HCT116 (cell line): Measurements from ENCODE around the gene FUCA2. TPM values are rescaled to one million over a fixed set of nuclear protein-coding genes. Genes with fewer than 3 reads are reported as not detected.

Experiments
- ATAC-seq: fragments of 200-7000 bp; cut with Tn5 transposase; 2 replicates; pipeline ENCODE4 v1.9.1; 2020; ENCODE audit warnings: mild to moderate bottlenecking, moderate library complexity
- BruUV-seq: library from RNA; stranded (reverse); fragments of 400-500 nt; replicated peaks from 2 replicates; lab custom pipeline; 2021; lab: Mats Ljungman, UMichigan
- CTCF ChIA-PET: fragments of 300-600 bp; sonication (Branson Sonifier 250); formaldehyde crosslinking; loops from one replicate; lab custom pipeline; 2021; ENCODE audit warnings: antibody characterized with exemption; lab: Charles Lee
- POLR2A ChIA-PET: fragments of 300-600, 350-600 bp; sonication (Branson Sonifier 250); formaldehyde crosslinking; loops from one replicate; lab custom pipeline; 2021; ENCODE audit warnings: antibody characterized with exemption; lab: Charles Lee
- RAD21 ChIA-PET, 2 experiments: fragments of 300-600 bp; sonication (Branson Sonifier 250); formaldehyde crosslinking; loops; one replicate each; lab custom pipeline; 2023; ENCODE audit warnings: low total read pairs in 2 of 2; ENCODE audit not compliant: uncharacterized antibody in 2 of 2, unreplicated experiment in 2 of 2, low non-redundant PET in 1 of 2; lab: Charles Lee
- DNase-seq: peaks from one replicate; pipeline ENCODE4 v3.0.0-alpha.2; 2010; ENCODE audit warnings: low read depth, low spot score
- H2AFZ ChIP-seq: fragments of 200-600 bp; shearing (Covaris generic), sonication (generic); 2 replicates; pipeline ENCODE4 v1.6.1; 2017; ENCODE audit warnings: low read depth, mixed run types, mixed read lengths, antibody characterized with exemption, low read length; ENCODE audit not compliant: poor library complexity, severe bottlenecking
- H3K27ac ChIP-seq: 2 replicates; pipeline ENCODE4 v1.5.1; 2012; ENCODE audit warnings: low read depth, low read length
- H3K27me3 ChIP-seq: fragments of 200-600 bp; sonication (generic); 2 replicates; pipeline ENCODE4 v1.6.1; 2016; ENCODE audit warnings: mixed run types, low read length, mixed read lengths; ENCODE audit not compliant: insufficient read depth
- H3K36me3 ChIP-seq, 2 experiments: fragments of 200-500 bp in 1 of 2; fragments of 200-600 bp in 1 of 2; sonication (Bioruptor generic) in 1 of 2; sonication (generic) in 1 of 2; 2 replicates each; pipeline versions ENCODE4 v1.5.1 to v1.6.1; 2014 to 2016; ENCODE audit warnings: low read length in 2 of 2, inconsistent platforms in 1 of 2, mixed read lengths in 1 of 2, mixed run types in 1 of 2; ENCODE audit not compliant: insufficient read depth in 2 of 2, control insufficient read depth in 1 of 2
- H3K4me1 ChIP-seq, 2 experiments: fragments of 200-600 bp in 1 of 2; sonication (generic) in 1 of 2; 2 replicates each; pipeline versions ENCODE4 v1.5.1 to v1.6.1; 2012 to 2017; ENCODE audit warnings: low read length in 2 of 2, inconsistent platforms in 1 of 2, mild to moderate bottlenecking in 1 of 2, mixed read lengths in 1 of 2, mixed run types in 1 of 2, moderate library complexity in 1 of 2; ENCODE audit not compliant: insufficient read depth in 2 of 2, control insufficient read depth in 1 of 2
- H3K4me2 ChIP-seq: fragments of 200-600 bp; sonication (generic); 2 replicates; pipeline ENCODE4 v1.6.1; 2017; ENCODE audit warnings: mixed run types, low read length, mixed read lengths
- H3K4me3 ChIP-seq, 2 experiments: fragments of 200-600 bp in 1 of 2; sonication (generic) in 1 of 2; replicated peaks in 1 of 2; 2 replicates each; pipeline ENCODE4 v1.5.1; 2011 to 2016; ENCODE audit warnings: low read length in 2 of 2, control low read depth in 1 of 2, low read depth in 1 of 2, mild to moderate bottlenecking in 1 of 2, mixed read lengths in 1 of 2, mixed run types in 1 of 2
- H3K79me2 ChIP-seq: fragments of 200-600 bp; sonication (generic); 2 replicates; pipeline ENCODE4 v1.6.1; 2017; ENCODE audit warnings: mild to moderate bottlenecking, mixed run types, low read length, moderate library complexity, mixed read lengths; ENCODE audit not compliant: insufficient read depth
- H3K9ac ChIP-seq: fragments of 200-600 bp; sonication (generic); 2 replicates; pipeline ENCODE4 v1.6.1; 2016; ENCODE audit warnings: low read length, mixed read lengths
- H3K9me2 ChIP-seq: fragments of 200-600 bp; sonication (generic), shearing (Covaris generic); 2 replicates; pipeline ENCODE4 v1.6.1; 2017; ENCODE audit warnings: mixed run types, mild to moderate bottlenecking, moderate library complexity; ENCODE audit not compliant: insufficient read depth
- H3K9me3 ChIP-seq, 2 experiments: fragments of 200-500 bp in 1 of 2; fragments of 200-600 bp in 1 of 2; sonication (Bioruptor generic) in 1 of 2; sonication (generic) in 1 of 2; 2 replicates each; pipeline ENCODE4 v1.6.1; 2014 to 2017; ENCODE audit warnings: low read length in 2 of 2, mixed read lengths in 2 of 2, inconsistent platforms in 1 of 2, low read depth in 1 of 2, mild to moderate bottlenecking in 1 of 2, mixed run types in 1 of 2, moderate library complexity in 1 of 2; ENCODE audit not compliant: control insufficient read depth in 1 of 2, insufficient read depth in 1 of 2
- H4K20me1 ChIP-seq: fragments of 200-600 bp; sonication (generic), shearing (Covaris generic); 2 replicates; pipeline ENCODE4 v1.6.1; 2017; ENCODE audit warnings: mixed run types, mild to moderate bottlenecking, moderate library complexity; ENCODE audit not compliant: insufficient read depth
- CBX3 ChIP-seq: IDR thresholded peaks from 2 replicates; pipeline ENCODE4 v1.6.1; 2012; ENCODE audit warnings: low read depth
- CTCF ChIP-seq, 3 experiments: fragments of 200-600 bp in 1 of 3; sonication (generic) in 1 of 3; IDR thresholded peaks in 2 of 3; conservative IDR thresholded peaks in 1 of 3; 2 replicates each; pipeline ENCODE4 v1.5.1; 2012 to 2017; ENCODE audit warnings: low read depth in 2 of 3, low read length in 2 of 3, antibody characterized with exemption in 1 of 3, borderline replicate concordance in 1 of 3, control low read depth in 1 of 3, mild to moderate bottlenecking in 1 of 3, mixed read lengths in 1 of 3, mixed run types in 1 of 3, moderate library complexity in 1 of 3; ENCODE audit not compliant: insufficient read depth in 1 of 3
- ELF1 ChIP-seq: IDR thresholded peaks from 2 replicates; pipeline ENCODE4 v1.6.1; 2012; ENCODE audit warnings: low read depth, borderline replicate concordance
- EZH2 ChIP-seq: fragments of 200-600 bp; sonication (generic); IDR thresholded peaks from 2 replicates; pipeline ENCODE4 v1.6.1; 2017; ENCODE audit warnings: antibody characterized with exemption, mixed run types
- EZH2phosphoT487 ChIP-seq: fragments of 200-600 bp; IDR thresholded peaks from 2 replicates; pipeline ENCODE4 v1.6.1; 2018; ENCODE audit warnings: antibody characterized with exemption, borderline replicate concordance
- FOSL1 ChIP-seq: IDR thresholded peaks from 2 replicates; pipeline ENCODE4 v1.6.1; 2012; ENCODE audit warnings: low read depth
- JUND ChIP-seq: IDR thresholded peaks from 2 replicates; pipeline ENCODE4 v1.6.1; 2012
- POLR2A ChIP-seq: IDR thresholded peaks from 2 replicates; pipeline ENCODE4 v1.7.0; 2011; ENCODE audit warnings: borderline replicate concordance; ENCODE audit not compliant: insufficient read depth, insufficient read length; ENCODE audit errors: extremely low read depth
- RAD21 ChIP-seq: IDR thresholded peaks from 2 replicates; pipeline ENCODE4 v1.6.1; 2012; ENCODE audit warnings: low read depth, mild to moderate bottlenecking
- SIN3A ChIP-seq: IDR thresholded peaks from 2 replicates; pipeline ENCODE4 v1.6.1; 2012; ENCODE audit warnings: low read depth
- SP1 ChIP-seq: IDR thresholded peaks from 2 replicates; pipeline ENCODE4 v1.6.1; 2012; ENCODE audit warnings: low read depth
- SRF ChIP-seq: IDR thresholded peaks from 2 replicates; pipeline ENCODE4 v1.6.1; 2012; ENCODE audit warnings: low read depth
- YY1 ChIP-seq: IDR thresholded peaks from 2 replicates; pipeline ENCODE4 v1.6.1; 2011; ENCODE audit warnings: low read length, low read depth, moderate library complexity, mild to moderate bottlenecking; ENCODE audit not compliant: insufficient replicate concordance; ENCODE audit errors: extremely low read depth
- ZFX ChIP-seq: fragments of 450-650 bp; IDR thresholded peaks from 2 replicates; pipeline ENCODE4 v1.6.1; 2017
- ZNF274 ChIP-seq: fragments of 200-500 bp; sonication (Bioruptor generic); IDR thresholded peaks from 2 replicates; pipeline ENCODE4 v1.6.1; 2014; ENCODE audit warnings: mild to moderate bottlenecking, low read depth, low read length, inconsistent platforms
- intact Hi-C: fragments of 100-400 bp; cut with micrococcal nuclease; formaldehyde crosslinking; loops from 2 replicates; pipeline ENCODE4 v1.10.0; 2022
- total RNA-seq: library from RNA; stranded (reverse); gene quantifications from one replicate; pipeline ENCODE4 v1.2.1, GENCODE V29; 2021; ENCODE audit not compliant: unreplicated experiment
- TF ChIP-seq, protein P1 (sequence below): IDR thresholded peaks from 2 replicates; pipeline ENCODE4 v1.6.1; 2012
- TF ChIP-seq, protein P2 (sequence below): IDR thresholded peaks from 2 replicates; pipeline ENCODE4 v1.6.1; 2011; ENCODE audit warnings: mild to moderate bottlenecking, low read length, moderate library complexity; ENCODE audit not compliant: insufficient replicate concordance; ENCODE audit errors: extremely low read depth
- TF ChIP-seq, protein P3 (sequence below): IDR thresholded peaks from 2 replicates; pipeline ENCODE4 v1.6.1; 2012

The FUCA2 gene
- total RNA-seq, 1 experiment from 2014 or later, result 75.4 TPM

DNA sequence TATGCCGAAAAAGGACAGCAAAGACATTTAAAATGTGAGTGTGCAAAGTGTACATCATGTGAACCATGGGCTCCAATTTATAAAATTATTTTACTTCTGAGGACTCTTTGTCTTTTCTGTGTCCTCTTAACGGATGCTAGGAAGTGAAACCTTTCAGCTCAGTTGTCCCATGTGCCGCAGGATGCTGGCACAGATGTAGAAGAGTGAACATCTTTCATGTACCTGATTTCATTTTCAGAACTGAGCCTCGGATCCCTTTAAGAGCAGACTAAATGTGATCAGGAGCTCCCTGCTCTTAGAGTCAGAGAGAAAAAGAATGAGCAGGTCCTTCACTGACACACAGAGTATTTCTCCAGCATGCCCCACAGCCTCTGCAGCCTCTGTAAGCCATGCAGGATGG, 27.6 kb upstream of the FUCA2 start (continued):
- no peak for TF ChIP-seq YY1
- TF ChIP-seq, protein P1, sequence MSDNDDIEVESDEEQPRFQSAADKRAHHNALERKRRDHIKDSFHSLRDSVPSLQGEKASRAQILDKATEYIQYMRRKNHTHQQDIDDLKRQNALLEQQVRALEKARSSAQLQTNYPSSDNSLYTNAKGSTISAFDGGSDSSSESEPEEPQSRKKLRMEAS, result no peak
- TF ChIP-seq CTCF (IDR thresholded peaks at IDR 0.05 in 2 of 3, conservative IDR thresholded peaks at IDR 0.05 in 1 of 3; ENCODE audit: borderline replicate concordance in 1 of 3, insufficient read depth in 1 of 3, low read depth in 2 of 3, low read length in 2 of 3), result no peak
- TF ChIP-seq SP1, result no peak

GRCh38 chr6:143538374-143538773, 26.9 kb upstream of the FUCA2 start:
- TF ChIP-seq, protein P2, sequence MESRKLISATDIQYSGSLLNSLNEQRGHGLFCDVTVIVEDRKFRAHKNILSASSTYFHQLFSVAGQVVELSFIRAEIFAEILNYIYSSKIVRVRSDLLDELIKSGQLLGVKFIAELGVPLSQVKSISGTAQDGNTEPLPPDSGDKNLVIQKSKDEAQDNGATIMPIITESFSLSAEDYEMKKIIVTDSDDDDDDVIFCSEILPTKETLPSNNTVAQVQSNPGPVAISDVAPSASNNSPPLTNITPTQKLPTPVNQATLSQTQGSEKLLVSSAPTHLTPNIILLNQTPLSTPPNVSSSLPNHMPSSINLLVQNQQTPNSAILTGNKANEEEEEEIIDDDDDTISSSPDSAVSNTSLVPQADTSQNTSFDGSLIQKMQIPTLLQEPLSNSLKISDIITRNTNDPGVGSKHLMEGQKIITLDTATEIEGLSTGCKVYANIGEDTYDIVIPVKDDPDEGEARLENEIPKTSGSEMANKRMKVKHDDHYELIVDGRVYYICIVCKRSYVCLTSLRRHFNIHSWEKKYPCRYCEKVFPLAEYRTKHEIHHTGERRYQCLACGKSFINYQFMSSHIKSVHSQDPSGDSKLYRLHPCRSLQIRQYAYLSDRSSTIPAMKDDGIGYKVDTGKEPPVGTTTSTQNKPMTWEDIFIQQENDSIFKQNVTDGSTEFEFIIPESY, result no peak
- TF ChIP-seq FOSL1 (no peak), ZFX (no peak), SRF (no peak), EZH2 (no peak), RAD21 (no peak), ELF1 (no peak), SIN3A (no peak), JUND (no peak), YY1 (no peak), CBX3 (no peak), CTCF (IDR thresholded peaks at IDR 0.05 in 2 of 3, conservative IDR thresholded peaks at IDR 0.05 in 1 of 3; ENCODE audit: borderline replicate concordance in 1 of 3, insufficient read depth in 1 of 3, low read depth in 2 of 3, low read length in 2 of 3) (no peak), EZH2phosphoT487 (no peak), POLR2A (no peak), ZNF274 (no peak)
- TF ChIP-seq, protein P3, sequence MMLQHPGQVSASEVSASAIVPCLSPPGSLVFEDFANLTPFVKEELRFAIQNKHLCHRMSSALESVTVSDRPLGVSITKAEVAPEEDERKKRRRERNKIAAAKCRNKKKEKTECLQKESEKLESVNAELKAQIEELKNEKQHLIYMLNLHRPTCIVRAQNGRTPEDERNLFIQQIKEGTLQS, result no peak
- H3K9me2 ChIP-seq, result no peaks in the 10 kb centered on the region
- no peaks in the 10 kb centered on the region for H3K9me3 ChIP-seq
- no peaks in the 10 kb centered on the region; the same call in 1 of the 2 replicates for H3K79me2 ChIP-seq
- no TSS peak for BruUV-seq
- peak overlapping the region; percentile 92 for H3K4me2 ChIP-seq
- H2AFZ ChIP-seq, result no peak overlapping the region
- H3K27ac ChIP-seq, result no peak overlapping the region
- H3K27me3 ChIP-seq, result no peaks in the 10 kb centered on the region
- DNase-seq (no peak), ATAC-seq (no peak)
- CTCF ChIA-PET, result no interaction called here
- H3K4me1 ChIP-seq, result peaks cover 6 to 15% of the 10 kb centered on the region in 2 experiments; a peak in 3 of 4 replicates
- no peak overlapping the region for H3K4me3 ChIP-seq
- H3K36me3 ChIP-seq, result no peaks in the 10 kb centered on the region
- no peak overlapping the region for H3K9ac ChIP-seq
- POLR2A ChIA-PET, result no interaction called here
- RAD21 ChIA-PET, result no interaction called here
- H4K20me1 ChIP-seq, result no peaks in the 10 kb centered on the region
- intact Hi-C loops, result no loop called here
